Left ventricle myocardium inferior (tissue), 1 donor: ENCODE results near the gene SLC27A2. TPM values are rescaled to one million over a fixed set of nuclear protein-coding genes. Genes with fewer than 3 reads are reported as not detected.
"Not testable (repeated sequence)": the region's sequence is repeated elsewhere in the genome, so short reads cannot be mapped to it uniquely, and the experiment has no call there.

Experiments used
- DNase-seq: peaks from one replicate; pipeline ENCODE4 v3.0.0-alpha.2; 2020
- H3K27ac ChIP-seq: fragments of 200-600 bp; replicated peaks from 2 replicates; pipeline ENCODE4 v1.8.0; 2021
- H3K27me3 ChIP-seq: fragments of 200-600 bp; 2 replicates; pipeline ENCODE4 v1.8.0; 2021; ENCODE audit warnings: low read depth
- H3K36me3 ChIP-seq: fragments of 200-600 bp; 2 replicates; pipeline ENCODE4 v1.8.0; 2021
- H3K4me1 ChIP-seq: fragments of 200-600 bp; 2 replicates; pipeline ENCODE4 v1.8.0; 2021
- H3K4me3 ChIP-seq: fragments of 200-600 bp; 2 replicates; pipeline ENCODE4 v1.8.0; 2021; ENCODE audit warnings: mild to moderate bottlenecking, moderate library complexity
- H3K9me3 ChIP-seq: fragments of 200-600 bp; replicated peaks from 2 replicates; pipeline ENCODE4 v1.8.0; 2021
- CTCF ChIP-seq: fragments of 200-600 bp; IDR thresholded peaks from 2 replicates; pipeline ENCODE4 v1.8.0; 2021; ENCODE audit warnings: antibody characterized with exemption, mild to moderate bottlenecking, borderline replicate concordance
- intact Hi-C: fragments of 100-400 bp; cut with micrococcal nuclease; formaldehyde crosslinking; loops from one replicate; pipeline ENCODE4 v1.11.0; 2022
- long read RNA-seq: library from polyadenylated mRNA; unstranded; transcript quantifications from one replicate; pipeline ENCODE4 v2.0.0, GENCODE V29; 2021
- total RNA-seq: library from RNA; stranded (reverse); fragmentation: NEBNext Ultra II Directional; extraction: Animal tissue kit (Norgen Biotek cat#: 25700); gene quantifications from one replicate; pipeline ENCODE4 v1.2.1, GENCODE V29; 2021
- donor health status: DM: no; HTN: yes; CAD: no; lungs with severe emphysema.

Gene SLC27A2
- not detected for total RNA-seq
- long read RNA-seq = 0 reads

GRCh38 chr15:50181969-50182218, at the start of gene SLC27A2:
Gene SLC27A2, plus strand, starts transcription at chr15:50182196. Its CDS starts 232 bp downstream, at chr15:50182428.
- intact Hi-C loops = no loop called here
- Histone ChIP-seq H3K36me3 (no peaks in the 10 kb centered on the region), H3K27me3 (peaks cover 92% of the 10 kb centered on the region), H3K4me1 (peaks cover 13% of the 10 kb centered on the region), H3K9me3 (no peaks in the 10 kb centered on the region), H3K27ac (no peak within 1 kb of the TSS), H3K4me3 (peak within 1 kb of the TSS; percentile 69)
- TF ChIP-seq CTCF = peak; percentile 33
- no peak for DNase-seq

GRCh38 chr15:50132251-50132984, 49.6 kb upstream of the SLC27A2 start:
- H3K9me3 ChIP-seq, H3K36me3 ChIP-seq, intact Hi-C loops, DNase-seq, H3K4me3 ChIP-seq, H3K27ac ChIP-seq, H3K27me3 ChIP-seq: not testable (repeated sequence)
- peaks cover 13% of the 10 kb centered on the region for H3K4me1 ChIP-seq

GRCh38 chr15:50134524-50135024, 47.4 kb upstream of the SLC27A2 start:
- Histone ChIP-seq H3K27ac (no peak overlapping the region), H3K4me3 (no peak overlapping the region), H3K27me3 (no peaks in the 10 kb centered on the region), H3K36me3 (no peaks in the 10 kb centered on the region), H3K4me1 (peaks cover 13% of the 10 kb centered on the region), H3K9me3 (no peaks in the 10 kb centered on the region)
- no peak for TF ChIP-seq CTCF
- intact Hi-C loops = no loop called here
- DNase-seq = no peak

- no peak for DNase-seq
- Histone ChIP-seq H3K36me3 (no peaks in the 10 kb centered on the region), H3K4me1 (peaks cover 13% of the 10 kb centered on the region), H3K27ac (no peak overlapping the region), H3K27me3 (no peaks in the 10 kb centered on the region), H3K9me3 (no peaks in the 10 kb centered on the region), H3K4me3 (no peak overlapping the region)
- intact Hi-C loops = no loop called here
- TF ChIP-seq CTCF = no peak
These were observed 46.9 kb upstream of the SLC27A2 start for GRCh38 chr15:50135031-50135551.

- intact Hi-C loops = no loop called here
- H3K36me3 ChIP-seq = no peaks in the 10 kb centered on the region
- no peak overlapping the region for H3K4me3 ChIP-seq
- peaks cover 13% of the 10 kb centered on the region for H3K4me1 ChIP-seq
- no peaks in the 10 kb centered on the region for H3K27me3 ChIP-seq
- no peaks in the 10 kb centered on the region for H3K9me3 ChIP-seq
- no peak for DNase-seq
- H3K27ac ChIP-seq = no peak overlapping the region
- no peak for TF ChIP-seq CTCF
These were observed 44.6 kb upstream of the SLC27A2 start for GRCh38 chr15:50137330-50137761.

- no peaks in the 10 kb centered on the region for H3K36me3 ChIP-seq
- no peak overlapping the region for H3K4me3 ChIP-seq
- no peak for DNase-seq
- peaks cover 13% of the 10 kb centered on the region for H3K4me1 ChIP-seq
- H3K27ac ChIP-seq = no peak overlapping the region
- H3K9me3 ChIP-seq = no peaks in the 10 kb centered on the region
- TF ChIP-seq CTCF = no peak
- no peaks in the 10 kb centered on the region for H3K27me3 ChIP-seq
- intact Hi-C loops = no loop called here
These were observed 44.1 kb upstream of the SLC27A2 start for GRCh38 chr15:50137893-50138292.
